ENCODE results near the gene ABL1.

- no peak for TF ChIP-seq CTCF (IDR thresholded peaks at IDR 0.05; ENCODE audit: low read length)
- no peak for TF ChIP-seq EZH2 (IDR thresholded peaks at IDR 0.05; ENCODE audit: borderline replicate concordance, low read length)
Observed at GRCh38 chr9:130930804-130931349, 95.8 kb downstream of the ABL1 start.

Measured in OCI-LY1 (cell line).